HEK293T (cell line): ENCODE measurements around the gene IFI30.
A peak's percentile ranks its signal among the peaks of the same experiment; 100 is the strongest.
"Not testable (repeated sequence)": the region's sequence is repeated elsewhere in the genome, so short reads cannot be mapped to it uniquely, and the experiment has no call there.

Experiments used
- CTCF ChIA-PET: fragments of 350-600 bp; formaldehyde crosslinking; extraction: SDS; loops from one replicate; lab custom pipeline; 2021; ENCODE audit warnings: antibody characterized with exemption, inconsistent platforms; lab: Yijun Ruan, JAX
- POLR2A ChIA-PET: fragments of 350-600 bp; formaldehyde crosslinking; extraction: SDS; loops from one replicate; lab custom pipeline; 2020; ENCODE audit warnings: antibody characterized with exemption, inconsistent platforms; lab: Yijun Ruan, JAX
- DNase-seq: peaks from one replicate; pipeline ENCODE4 v3.0.0; 2012; ENCODE audit warnings: mixed read lengths; ENCODE audit errors: extremely low spot score
- ARNT ChIP-seq: fragments of 450-650 bp; IDR thresholded peaks from 2 replicates; pipeline ENCODE4 v1.6.1; 2017; ENCODE audit warnings: mild to moderate bottlenecking
- BHLHE40 ChIP-seq: fragments of 450-650 bp; IDR thresholded peaks from 2 replicates; pipeline ENCODE4 v1.6.1; 2016; ENCODE audit warnings: mild to moderate bottlenecking, moderate library complexity, borderline replicate concordance
- CTBP1 ChIP-seq: fragments of 450-650 bp; IDR thresholded peaks from 2 replicates; pipeline ENCODE4 v1.6.1; 2016; ENCODE audit warnings: borderline replicate concordance
- ELF4 ChIP-seq: fragments of 450-650 bp; IDR thresholded peaks from 2 replicates; pipeline ENCODE4 v1.6.1; 2017; ENCODE audit warnings: antibody characterized with exemption
- FOXA1 ChIP-seq: fragments of 450-650 bp; IDR thresholded peaks from 2 replicates; pipeline ENCODE4 v1.6.1; 2016; ENCODE audit warnings: mild to moderate bottlenecking
- FOXK2 ChIP-seq: fragments of 450-650 bp; IDR thresholded peaks from 2 replicates; pipeline ENCODE4 v1.6.1; 2016; ENCODE audit warnings: mild to moderate bottlenecking
- FOXM1 ChIP-seq: fragments of 450-650 bp; IDR thresholded peaks from 2 replicates; pipeline ENCODE4 v1.6.1; 2017; ENCODE audit warnings: mild to moderate bottlenecking, borderline replicate concordance
- HDGF ChIP-seq: fragments of 450-650 bp; IDR thresholded peaks from 2 replicates; pipeline ENCODE4 v1.6.1; 2017; ENCODE audit warnings: antibody characterized with exemption, borderline replicate concordance
- L3MBTL2 ChIP-seq: fragments of 450-650 bp; conservative IDR thresholded peaks from 2 replicates; pipeline ENCODE4 v1.6.1; 2016; ENCODE audit warnings: mild to moderate bottlenecking
- LEF1 ChIP-seq: fragments of 450-650 bp; IDR thresholded peaks from 2 replicates; pipeline ENCODE4 v1.6.1; 2017; ENCODE audit warnings: mild to moderate bottlenecking, borderline replicate concordance
- NFRKB ChIP-seq: fragments of 450-650 bp; IDR thresholded peaks from 2 replicates; pipeline ENCODE4 v1.6.1; 2016; ENCODE audit warnings: mild to moderate bottlenecking, moderate library complexity
- SP1 ChIP-seq: fragments of 450-650 bp; IDR thresholded peaks from 2 replicates; pipeline ENCODE4 v1.6.1; 2017
- SUZ12 ChIP-seq: fragments of 450-650 bp; IDR thresholded peaks from 2 replicates; pipeline ENCODE4 v1.6.1; 2016; ENCODE audit warnings: mild to moderate bottlenecking
- TARDBP ChIP-seq: fragments of 450-650 bp; IDR thresholded peaks from 2 replicates; pipeline ENCODE4 v1.6.1; 2016
- ZNF384 ChIP-seq: fragments of 450-650 bp; IDR thresholded peaks from 2 replicates; pipeline ENCODE4 v1.6.1; 2016
- TF ChIP-seq, protein P1 (sequence below): fragments of 450-650 bp; IDR thresholded peaks from 2 replicates; pipeline ENCODE4 v1.6.1; 2016

Gene IFI30

GRCh38 chr19:18156841-18157464 is 16.7 kb upstream of the IFI30 start:
- POLR2A ChIA-PET: interaction anchor here (1.3 kb wide), 1 partner anchor 47 kb away, joined by 3 read pairs; no protein-coding TSS in a partner anchor
- TF ChIP-seq TARDBP (no peak), SUZ12 (no peak), SP1 (no peak)
- CTCF ChIA-PET: interaction anchor here (0.9 to 1.3 kb wide), 2 partner anchors 9 to 44 kb away, joined by 4 read pairs; no protein-coding TSS in a partner anchor
- peak; percentile 62 for DNase-seq

DNA sequence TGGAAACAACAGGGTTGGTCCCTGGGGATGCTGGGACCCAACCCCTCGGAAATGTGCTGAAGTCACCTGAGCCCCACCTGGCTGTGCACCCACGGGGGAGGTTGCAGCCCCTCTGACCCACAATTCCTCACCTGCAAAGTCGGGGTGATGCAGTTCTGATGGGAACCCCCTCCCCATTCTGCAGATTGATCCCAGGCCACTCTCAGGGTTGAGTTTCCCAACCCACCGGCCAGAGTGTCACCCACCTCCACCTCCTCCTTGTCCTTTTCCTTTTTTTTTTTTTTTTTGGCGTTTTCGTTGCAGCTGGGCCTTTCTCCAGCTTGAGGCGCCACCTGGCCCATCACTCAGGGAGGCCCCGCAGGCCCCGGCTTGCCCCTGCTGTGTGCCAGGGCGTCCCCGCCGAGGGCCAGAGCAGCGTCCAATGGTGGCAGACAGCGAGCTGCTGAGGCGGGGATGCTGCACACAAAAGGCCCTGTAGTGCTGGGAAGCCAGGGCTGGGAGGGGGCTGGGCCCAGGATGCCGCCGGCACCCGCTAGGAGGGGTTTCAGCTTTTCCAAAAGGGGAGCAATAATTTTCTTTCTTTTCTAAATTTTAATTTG is 16.0 kb upstream of the IFI30 start:
- no peak for TF ChIP-seq ELF4
- TF ChIP-seq ARNT: no peak
- peak; percentile 78; the same call in 1 of the 2 replicates for TF ChIP-seq ZNF384
- TF ChIP-seq, protein P1, sequence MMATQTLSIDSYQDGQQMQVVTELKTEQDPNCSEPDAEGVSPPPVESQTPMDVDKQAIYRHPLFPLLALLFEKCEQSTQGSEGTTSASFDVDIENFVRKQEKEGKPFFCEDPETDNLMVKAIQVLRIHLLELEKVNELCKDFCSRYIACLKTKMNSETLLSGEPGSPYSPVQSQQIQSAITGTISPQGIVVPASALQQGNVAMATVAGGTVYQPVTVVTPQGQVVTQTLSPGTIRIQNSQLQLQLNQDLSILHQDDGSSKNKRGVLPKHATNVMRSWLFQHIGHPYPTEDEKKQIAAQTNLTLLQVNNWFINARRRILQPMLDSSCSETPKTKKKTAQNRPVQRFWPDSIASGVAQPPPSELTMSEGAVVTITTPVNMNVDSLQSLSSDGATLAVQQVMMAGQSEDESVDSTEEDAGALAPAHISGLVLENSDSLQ: peak; percentile 46; the same call in 1 of the 2 replicates
- CTCF ChIA-PET: interaction anchor here (0.6 to 1.8 kb wide), 2 partner anchors 35 to 45 kb away, joined by 3 to 10 read pairs; no protein-coding TSS in a partner anchor
- DNase-seq: no peak
- POLR2A ChIA-PET: interaction anchor here (0.6 to 1.3 kb wide), 2 partner anchors 39 to 48 kb away, joined by 3 read pairs; no protein-coding TSS in a partner anchor

- CTCF ChIA-PET: interaction anchor here (0.6 to 1.8 kb wide), 3 partner anchors 34 to 361 kb away, joined by 3 to 10 read pairs (median 3); no protein-coding TSS in a partner anchor
- no peak for DNase-seq
- no peak for TF ChIP-seq FOXK2
- peak; percentile 13; the same call in 1 of the 2 replicates for TF ChIP-seq ZNF384
- POLR2A ChIA-PET: interaction anchor here (1.3 kb wide), 1 partner anchor 49 kb away, joined by 3 read pairs; no protein-coding TSS in a partner anchor
Observed at GRCh38 chr19:18158467-18158866, 15.1 kb upstream of the IFI30 start.

DNA sequence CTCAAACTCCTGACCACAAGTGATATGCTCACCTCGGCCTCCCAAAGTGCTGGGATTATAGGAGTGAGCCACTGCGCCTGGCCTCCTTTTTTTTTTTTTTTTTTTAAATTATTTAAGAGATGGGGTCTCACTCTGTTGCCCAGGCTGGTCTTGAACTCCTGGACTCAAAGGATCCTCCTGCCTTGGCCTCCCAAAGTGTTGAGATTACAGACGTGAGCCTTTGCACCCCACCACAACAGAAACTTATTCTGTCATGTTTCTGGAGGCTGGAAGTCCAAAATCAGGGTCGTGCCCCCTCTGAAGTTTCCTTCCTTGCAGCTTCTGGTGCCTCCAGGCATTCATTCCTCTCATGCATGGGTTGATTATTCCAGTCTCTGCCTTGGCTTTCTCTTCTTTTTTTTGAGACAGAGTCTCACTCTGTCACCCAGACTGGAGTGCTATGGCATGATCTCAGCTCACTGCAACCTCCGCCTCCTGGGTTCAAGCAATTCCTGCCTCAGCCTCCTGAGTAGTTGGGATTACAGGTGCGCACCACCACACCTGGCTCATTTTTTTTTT is 14.5 kb upstream of the IFI30 start:
- POLR2A ChIA-PET, DNase-seq: not testable (repeated sequence)
- CTCF ChIA-PET: interaction anchor here (0.7 to 1.8 kb wide), 2 partner anchors 46 to 152 kb away, joined by 5 to 10 read pairs; no protein-coding TSS in a partner anchor

GRCh38 chr19:18159810-18160209 is 13.8 kb upstream of the IFI30 start:
- no peak for DNase-seq
- POLR2A ChIA-PET: interaction anchor here (0.9 to 1.3 kb wide), 3 partner anchors 56 to 161 kb away, joined by 3 read pairs; partner anchors contain the start of gene JUND
- CTCF ChIA-PET: interaction anchor here (2.0 kb wide), 1 partner anchor 46 kb away, joined by 4 read pairs; no protein-coding TSS in a partner anchor
- TF ChIP-seq CTBP1: no peak
- no peak for TF ChIP-seq FOXK2
- no peak for TF ChIP-seq ELF4

DNA sequence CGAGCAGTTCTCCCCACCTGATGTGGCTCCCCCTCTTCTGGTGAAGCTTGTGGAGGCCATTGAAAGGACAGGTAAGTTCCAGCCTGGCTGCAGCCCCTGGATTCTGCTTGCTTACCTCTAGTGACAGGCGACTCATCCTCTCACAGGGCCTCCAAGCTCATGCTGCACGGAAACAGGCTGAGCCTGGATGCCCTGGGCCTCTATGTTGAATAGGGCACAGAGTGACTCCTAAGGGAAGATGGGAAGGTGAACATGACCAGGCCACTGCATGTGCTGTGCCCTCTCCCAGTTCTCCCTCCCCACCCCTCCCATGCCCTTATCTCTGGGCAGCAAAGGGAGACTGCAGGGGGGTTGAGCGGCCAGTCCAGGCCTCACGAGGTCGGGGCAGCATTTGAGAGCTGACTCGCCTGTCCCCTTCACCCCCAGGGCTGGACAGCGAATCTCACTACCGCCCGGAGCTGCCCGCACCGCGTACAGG is 13.1 kb upstream of the IFI30 start:
- CTCF ChIA-PET: interaction anchor here (2.0 kb wide), 1 partner anchor 47 kb away, joined by 4 read pairs; no protein-coding TSS in a partner anchor
- no peak for DNase-seq
- POLR2A ChIA-PET: interaction anchor here (0.8 to 1.4 kb wide), 5 partner anchors 9 to 160 kb away, joined by 3 to 4 read pairs (median 3); partner anchors contain the start of gene JUND
- TF ChIP-seq TARDBP (no peak), L3MBTL2 (no peak)

GRCh38 chr19:18160971-18161635 is 12.5 kb upstream of the IFI30 start:
- TF ChIP-seq TARDBP: no peak
- TF ChIP-seq FOXM1: no peak
- TF ChIP-seq ELF4: no peak
- TF ChIP-seq HDGF: no peak
- TF ChIP-seq SUZ12: no peak
- peak; percentile 89 for DNase-seq
- CTCF ChIA-PET: interaction anchor here (0.7 to 2.0 kb wide), 3 partner anchors 9 to 48 kb away, joined by 3 to 4 read pairs (median 4); no protein-coding TSS in a partner anchor
- POLR2A ChIA-PET: interaction anchor here (0.8 to 1.4 kb wide), 5 partner anchors 10 to 159 kb away, joined by 3 to 4 read pairs (median 3); partner anchors contain the start of gene JUND

DNA sequence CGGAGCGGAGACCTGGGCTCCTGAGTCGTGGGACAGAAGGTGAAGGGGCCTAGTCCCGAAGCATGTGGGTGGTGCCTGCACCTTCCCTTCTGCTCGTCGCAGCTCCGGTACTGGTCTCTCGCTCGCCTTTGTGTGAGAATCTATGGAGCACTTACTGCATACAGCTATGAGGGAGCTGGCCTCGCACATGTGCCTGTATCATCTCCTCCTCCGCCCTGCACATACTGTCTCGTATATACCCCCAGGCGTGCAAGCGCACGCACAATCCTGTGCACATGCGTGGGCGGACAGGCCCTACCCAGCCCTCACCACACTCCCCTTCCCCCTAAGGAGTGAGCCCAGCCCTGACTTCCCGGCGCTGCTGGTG is 12.0 kb upstream of the IFI30 start:
- CTCF ChIA-PET: interaction anchor here (0.7 to 2.0 kb wide), 3 partner anchors 10 to 48 kb away, joined by 3 to 4 read pairs (median 4); no protein-coding TSS in a partner anchor
- TF ChIP-seq HDGF: no peak
- no peak for TF ChIP-seq FOXM1
- TF ChIP-seq ELF4: no peak
- no peak for TF ChIP-seq BHLHE40
- TF ChIP-seq, protein P1: no peak
- no peak for TF ChIP-seq ARNT
- no peak for TF ChIP-seq LEF1
- no peak for TF ChIP-seq TARDBP
- TF ChIP-seq NFRKB: no peak
- TF ChIP-seq ZNF384: no peak
- no peak for TF ChIP-seq CTBP1
- no peak for TF ChIP-seq FOXA1
- DNase-seq: no peak
- POLR2A ChIA-PET: interaction anchor here (1.4 kb wide), 1 partner anchor 10 kb away, joined by 4 read pairs; no protein-coding TSS in a partner anchor
